NCI-H2196 (cell line): Measurements from ENCODE around the gene AMFR.

Experiments
- DNase-seq: peaks from one replicate; lab custom pipeline; 2025; ENCODE audit not compliant: unreplicated experiment; lab: John Stamatoyannopoulos, UW

The AMFR gene

DNA sequence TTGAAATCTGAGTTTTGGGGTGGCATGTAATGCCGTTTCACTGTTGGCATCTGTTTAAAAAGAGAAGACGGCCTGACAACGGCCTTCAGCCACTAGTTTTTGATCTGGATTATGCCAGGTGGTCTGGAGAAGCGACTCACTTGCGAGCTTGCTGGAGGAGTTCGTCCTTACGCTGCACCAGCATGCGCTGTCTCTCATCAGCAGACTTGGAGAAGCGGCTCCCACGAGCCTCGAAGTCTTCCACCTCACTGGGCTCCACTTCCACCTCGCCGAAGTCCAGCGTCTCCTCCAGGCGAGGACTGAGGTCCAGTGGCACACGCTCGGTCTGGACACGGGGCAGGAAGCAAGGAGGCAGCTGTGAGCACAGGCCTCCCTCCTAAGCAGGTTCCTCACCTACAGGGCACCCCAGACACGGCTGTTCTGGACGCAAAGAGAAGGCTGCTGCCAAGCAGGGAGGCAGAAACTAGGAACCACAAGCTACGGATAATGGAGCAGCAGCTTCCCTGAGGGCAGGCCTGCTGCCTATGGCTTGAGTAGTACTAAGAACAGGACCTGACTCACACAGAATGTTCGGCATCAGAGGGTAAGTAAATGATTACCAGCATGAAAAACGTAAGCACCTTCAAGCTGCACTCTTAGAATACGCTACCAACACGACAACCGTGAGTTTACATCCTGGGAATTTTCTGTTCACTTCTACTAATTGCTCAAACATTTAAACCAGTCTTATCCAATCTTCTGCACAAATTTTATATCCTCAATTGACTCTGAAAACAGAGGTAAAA lies 61.4 kb downstream of the AMFR start:
- DNase-seq: no peak

DNA sequence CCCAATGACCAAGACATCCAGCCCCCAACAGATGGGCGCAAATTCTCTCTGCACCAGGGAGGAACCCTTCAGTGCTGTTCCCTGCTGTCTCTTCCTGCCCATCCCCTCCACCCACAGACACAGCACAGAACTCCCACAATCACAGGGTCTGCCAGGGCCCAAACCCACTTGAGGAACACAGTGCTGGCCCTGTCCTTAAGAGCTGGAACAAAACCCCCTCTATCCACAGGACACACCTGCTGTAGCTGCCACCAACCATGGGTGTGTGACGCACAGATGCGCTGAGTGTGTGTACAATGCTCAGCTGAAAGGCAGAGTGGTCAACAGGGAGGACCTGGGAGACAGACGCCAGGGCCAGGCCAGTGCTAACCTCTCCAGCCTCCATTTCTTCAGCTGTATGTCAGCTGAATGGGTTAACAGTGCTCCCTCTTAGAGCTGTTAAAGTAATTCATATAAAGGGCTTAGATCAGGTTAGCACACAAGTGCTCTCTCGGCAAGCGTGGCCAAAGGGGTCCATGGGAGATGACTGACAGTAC lies 62.1 kb downstream of the AMFR start:
- DNase-seq: no peak

DNA sequence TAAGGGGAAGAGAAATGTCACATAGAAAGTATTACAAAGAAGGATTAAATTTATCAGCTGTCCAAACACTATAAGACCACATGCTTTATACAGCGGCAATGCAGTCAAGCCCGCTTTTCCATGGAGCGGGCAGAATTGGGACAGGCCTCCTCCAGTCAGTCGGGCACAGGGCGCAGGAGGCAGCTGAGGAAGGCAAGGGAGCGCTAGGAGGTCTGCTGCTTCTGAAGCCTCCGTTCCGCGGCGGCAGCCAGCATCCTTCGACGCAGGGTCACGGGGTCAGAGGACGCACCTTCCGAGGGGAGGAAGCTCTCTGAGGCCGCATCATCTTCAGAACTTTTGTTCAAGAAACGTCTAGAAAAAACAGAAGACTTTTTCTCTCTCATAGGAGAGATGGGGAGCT lies 62.6 kb downstream of the AMFR start:
- no peak for DNase-seq

DNA sequence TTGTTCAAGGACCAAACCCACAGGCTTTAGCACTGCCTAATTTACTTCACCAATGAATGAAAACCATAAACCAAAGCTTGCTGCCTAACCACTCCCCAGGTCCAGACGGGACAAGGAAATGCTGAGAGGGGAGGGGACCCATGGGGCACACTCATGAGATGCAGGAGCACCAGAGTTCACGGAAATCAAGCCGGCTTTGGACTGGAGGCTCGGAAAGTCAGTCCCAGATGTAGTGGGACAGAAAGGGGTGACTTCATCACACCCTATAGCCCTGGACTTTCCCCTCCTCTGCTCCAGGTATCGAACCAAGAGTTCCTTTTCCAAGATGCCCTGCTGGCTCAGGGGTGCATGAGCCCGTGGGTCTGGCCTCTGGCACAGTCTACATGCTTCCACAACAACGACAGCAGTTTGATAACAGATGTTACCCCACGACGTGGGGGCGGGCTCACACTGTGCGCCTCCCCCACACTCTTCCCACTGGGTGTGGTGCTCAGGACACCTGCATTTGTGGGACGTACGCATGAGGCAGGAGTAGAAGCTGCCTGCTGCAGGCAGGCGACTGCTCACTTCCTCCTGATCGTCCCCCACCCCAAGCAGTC lies 63.2 kb downstream of the AMFR start:
- DNase-seq: no peak

DNA sequence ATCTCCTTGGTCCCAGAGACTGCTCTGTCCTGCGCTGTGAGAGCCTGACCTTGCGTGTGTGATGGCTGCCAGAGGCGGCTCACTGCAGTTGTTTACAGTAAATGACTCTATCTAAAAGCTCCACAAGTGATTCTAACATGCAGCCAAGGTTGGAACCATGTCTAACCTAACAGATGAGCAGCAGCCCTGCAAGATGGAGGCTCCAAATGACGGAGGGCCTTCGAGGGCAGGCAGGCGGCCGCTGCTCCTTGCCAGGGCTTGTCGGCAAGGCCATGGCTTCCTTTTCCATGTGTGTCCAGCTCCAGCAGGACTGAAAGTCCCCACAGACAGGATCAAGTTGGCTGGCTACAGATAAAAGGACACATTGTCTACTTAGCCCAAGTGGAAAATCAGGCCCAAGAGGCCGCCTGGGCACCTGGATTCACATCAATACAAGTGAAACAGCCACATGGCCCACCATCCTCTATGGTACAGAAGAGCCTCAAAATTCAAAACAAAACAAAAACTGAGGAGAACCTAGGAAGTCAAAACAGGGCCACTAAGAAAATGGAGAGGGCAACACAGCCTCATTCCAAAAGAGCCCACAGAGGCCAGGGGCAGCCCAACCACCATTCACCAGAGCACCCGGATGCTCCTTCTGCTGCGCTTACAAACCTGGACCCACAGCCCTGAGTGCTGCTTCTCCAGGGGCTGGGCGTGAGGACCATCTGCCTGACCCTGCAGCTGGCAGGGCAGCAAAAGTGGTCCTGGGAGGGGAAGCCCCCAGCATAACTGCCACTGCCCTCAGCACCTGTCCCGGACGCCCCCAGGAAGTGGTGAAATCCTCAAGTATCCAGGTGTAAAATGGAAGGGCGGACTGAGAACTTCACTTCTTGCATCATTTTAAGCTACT lies 65.0 kb downstream of the AMFR start:
- no peak for DNase-seq

DNA sequence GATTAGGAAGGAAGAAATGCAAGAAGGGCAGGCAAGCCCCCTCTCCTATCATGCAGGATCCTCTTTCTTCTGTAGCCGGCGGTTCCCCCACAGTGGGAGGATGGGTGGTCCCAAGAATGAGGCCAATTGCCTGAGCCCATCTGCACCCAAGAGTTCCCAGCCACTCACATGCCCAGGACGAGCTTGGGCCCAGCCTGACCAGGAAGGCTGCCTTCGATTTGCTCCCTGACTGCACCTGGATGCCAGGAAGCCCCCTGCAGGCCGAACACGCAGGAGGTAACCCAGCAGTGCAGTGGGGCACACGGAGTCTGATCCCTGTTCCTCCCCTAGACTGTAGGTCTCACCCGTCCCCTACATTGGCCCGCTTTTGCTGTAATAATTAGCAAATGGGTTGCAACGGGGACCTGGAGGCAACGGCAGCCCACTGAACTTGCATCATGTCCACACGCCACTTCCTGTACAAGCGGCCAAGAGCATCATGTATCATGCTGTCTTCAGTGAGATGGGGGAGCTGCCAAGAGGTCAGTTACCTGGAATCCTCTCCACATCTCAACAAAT lies 67.5 kb downstream of the AMFR start:
- DNase-seq: no peak

DNA sequence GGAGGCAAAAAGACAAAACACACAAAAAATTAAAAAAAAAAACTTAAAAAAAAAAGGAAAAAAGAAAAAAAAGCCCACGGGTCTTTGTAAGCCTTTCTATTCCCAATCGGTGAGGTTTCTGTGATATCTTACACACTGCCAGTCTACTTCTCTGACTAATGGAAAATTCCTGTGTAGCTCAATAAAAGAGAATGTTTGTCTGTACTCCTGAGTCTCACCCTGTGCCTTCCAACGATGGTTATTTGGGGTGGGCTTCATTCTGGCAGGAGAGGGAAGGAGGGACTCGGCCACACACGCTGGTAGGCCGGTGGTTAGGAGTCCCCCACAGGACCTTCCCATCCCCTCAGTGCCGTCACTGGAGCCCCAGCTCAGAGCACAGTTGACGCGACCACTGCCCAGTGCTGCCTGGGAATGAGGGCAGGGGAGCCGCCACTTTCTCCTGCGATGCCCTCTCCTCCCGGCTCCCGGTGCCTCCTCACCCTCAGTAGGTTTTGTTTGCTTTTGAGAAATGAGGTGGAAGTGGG lies 68.0 kb downstream of the AMFR start:
- no peak for DNase-seq

DNA sequence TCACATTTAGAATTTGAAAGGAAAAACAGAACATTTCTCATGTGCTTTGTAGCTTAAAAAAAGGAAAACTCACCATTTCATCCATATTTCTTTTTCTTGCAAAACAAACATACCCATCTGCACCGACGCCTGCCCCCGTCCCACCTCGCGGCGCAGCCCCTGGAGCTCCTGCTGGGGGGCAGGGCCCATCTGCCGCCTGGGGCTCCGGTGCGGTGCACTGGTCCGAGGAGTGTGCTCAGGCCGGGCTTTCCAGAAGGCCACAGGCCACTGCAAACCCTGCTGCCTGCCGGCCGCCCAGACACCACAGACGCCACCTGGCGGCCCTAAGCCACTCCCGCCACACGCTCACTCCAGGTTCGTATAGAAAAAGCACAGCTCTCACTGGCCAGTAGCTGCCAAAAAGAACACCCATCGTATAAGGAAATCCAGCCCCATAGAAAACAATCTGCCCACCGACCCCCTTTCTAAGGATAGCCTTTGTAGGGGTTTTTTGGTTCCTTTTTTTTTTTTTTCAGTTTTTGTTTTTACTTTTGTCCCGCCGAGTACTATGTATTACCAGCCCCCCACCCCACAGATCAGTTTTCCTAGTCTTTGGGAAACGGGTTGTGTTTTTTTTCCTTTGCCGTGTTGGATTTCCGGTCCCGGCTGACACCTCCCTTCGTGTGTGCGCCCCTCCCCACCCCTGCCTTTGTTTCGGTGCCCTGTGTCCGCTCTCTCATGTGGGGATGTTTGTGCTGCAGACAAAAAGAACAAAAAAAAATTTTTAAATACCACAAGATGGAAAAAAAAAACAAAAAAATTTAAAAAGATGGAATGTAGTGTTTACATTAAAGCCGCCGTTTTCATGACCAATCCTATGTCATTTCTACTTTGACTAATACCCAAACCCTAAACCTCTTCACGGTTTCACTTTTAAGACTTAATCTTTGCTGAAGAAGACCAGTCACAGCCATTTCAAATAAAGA lies 68.8 kb downstream of the AMFR start:
- no peak for DNase-seq

DNA sequence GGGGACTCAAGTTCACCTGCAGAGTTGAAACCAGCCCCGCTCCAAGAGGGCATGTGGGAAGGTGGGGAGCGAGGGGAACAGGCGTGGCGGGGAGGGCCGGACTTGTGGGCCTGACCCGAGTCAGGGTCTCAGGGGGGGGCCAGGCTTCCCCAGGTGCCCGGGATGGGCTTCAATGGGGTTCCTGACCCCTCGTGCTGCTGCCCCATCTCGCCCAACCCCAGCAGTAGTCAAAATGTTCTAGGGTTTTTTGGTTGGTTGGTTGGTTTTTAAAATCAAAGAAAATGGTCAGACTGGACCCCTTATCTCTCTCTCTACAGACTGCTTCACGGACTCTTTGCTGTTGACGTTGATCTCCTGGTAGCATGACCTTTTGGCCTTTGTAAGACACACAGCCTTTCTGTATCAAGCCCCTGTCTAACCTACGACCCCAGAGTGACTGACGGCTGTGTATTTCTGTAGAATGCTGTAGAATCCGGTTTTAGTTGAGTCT lies 69.5 kb downstream of the AMFR start:
- DNase-seq: no peak

DNA sequence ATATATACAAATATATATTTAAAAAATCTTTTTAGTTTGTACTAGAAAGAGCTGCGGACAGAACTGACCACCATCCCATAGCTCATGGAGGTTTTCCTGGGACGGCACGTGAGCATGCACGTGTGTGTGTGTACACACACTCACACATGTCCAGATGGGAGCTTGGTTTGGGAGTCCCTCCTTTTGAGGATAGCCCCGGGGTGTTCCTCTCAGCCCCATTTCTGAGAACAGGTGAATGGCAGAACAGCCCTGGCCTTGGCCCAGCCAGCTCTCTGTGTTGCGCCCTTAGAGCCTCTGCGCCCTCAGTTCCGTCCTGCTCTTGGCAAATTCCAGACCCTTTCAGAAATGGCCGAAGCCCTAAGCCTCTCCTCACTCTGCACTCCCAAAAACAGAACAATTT lies 70.1 kb downstream of the AMFR start:
- DNase-seq: no peak

DNA sequence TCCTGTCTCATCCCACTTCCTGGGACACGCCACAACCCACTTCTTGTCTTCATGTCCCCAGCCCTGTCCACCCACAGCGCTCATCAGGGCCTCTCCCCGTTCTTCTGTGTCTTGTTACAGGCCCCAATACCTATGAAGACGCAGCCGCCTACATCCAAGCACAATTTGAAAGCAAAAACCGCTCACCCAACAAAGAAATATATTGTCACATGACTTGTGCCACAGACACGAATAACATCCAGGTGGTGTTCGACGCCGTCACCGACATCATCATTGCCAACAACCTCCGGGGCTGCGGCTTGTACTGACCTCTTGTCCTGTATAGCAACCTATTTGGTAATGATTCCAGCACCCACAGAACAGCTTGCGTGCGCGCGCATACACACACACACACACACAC lies 70.6 kb downstream of the AMFR start:
- no peak for DNase-seq

DNA sequence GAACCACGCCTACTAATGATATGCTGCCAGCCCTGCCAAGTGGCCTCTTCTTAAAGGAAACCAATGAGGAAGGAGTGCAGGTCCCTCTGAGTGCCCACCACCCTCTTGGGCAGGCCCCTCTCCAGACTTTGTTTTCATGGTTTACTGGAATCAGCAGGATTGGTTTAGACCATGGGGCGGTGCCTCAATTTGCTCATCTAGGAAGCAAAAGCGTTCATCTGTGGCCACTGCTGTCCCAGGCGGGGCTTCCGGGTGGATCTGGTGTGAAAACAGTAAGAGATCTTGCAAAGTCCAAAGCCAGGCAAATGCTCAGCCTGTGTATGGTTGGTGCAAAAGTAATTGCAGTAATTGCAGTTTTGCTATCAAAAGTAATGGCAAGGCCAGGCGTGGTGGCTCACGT lies 71.3 kb downstream of the AMFR start:
- DNase-seq: no peak

DNA sequence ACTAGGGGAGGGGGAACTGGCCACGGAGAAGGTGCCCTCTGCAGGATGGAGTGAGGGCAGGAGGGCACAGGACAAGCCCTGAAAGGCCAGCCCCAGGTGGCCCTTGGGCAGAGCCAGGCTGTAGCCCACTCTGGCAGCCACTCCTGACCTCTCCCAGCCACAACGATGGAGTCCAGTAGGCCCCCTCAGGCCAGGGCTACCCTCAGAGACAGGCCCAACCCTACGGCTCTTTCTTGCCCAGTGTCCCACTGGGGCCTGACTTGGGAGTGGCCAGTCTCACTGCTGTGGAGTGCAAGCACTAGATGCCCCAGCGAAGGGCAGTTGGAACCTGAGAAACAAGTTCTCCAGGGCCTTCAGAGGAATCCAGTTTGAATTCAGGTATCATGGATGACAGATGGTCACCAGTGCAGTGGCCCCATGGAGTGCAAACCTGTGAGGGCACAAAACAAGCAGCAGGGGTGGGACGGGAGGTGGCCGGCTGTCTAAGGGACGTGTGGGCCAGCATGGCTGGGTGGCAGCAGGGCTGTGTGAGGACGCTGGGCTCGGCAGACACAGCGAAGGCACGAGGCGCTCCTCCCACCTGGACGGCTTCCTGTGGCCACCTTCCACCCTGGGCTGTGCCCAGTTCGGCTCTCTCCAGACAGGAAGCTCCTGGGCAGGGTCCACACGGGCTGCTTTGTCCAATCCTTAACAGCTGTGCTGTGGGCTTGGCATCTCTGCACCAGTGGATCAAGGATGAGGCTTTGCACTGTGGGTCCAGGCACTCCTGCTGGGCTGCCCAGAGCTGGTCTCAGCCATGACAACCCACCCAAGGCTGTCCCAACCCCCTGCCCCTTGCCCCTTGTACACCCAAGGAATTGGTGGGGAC lies 72.1 kb downstream of the AMFR start:
- no peak for DNase-seq

DNA sequence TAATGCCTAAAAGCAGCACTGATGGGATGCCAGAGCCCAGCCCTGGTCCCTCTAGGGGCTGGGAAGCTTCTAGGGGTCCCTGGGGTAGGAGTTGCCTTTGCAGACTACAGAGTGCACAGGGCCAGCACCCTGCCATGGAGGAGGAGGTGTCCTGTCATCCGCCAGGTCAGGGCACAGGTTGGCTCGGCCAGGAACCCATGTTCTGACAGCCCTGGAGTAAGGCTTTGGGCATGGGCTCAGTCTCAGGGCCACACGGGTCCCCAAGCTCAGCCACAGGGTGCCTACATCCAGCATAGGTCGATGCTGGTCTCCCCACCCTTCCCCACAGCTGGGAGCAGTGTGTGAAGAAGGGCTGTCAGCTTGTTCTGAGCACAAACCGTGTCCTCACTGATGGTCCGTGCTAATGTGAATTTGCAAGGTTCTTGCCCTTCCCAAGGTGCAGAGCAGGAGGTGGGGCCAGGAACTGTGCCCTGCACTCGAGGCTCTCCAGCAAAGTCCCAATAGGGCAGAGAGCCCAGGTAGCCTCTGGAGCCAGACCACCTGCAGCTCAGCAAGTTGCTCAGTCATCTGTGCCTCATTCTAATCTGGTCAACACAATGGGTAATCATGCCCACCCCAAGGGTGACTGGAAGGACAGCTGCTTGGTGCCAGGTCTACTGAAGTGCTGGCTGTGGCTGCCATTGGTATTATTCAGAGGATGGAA lies 72.8 kb downstream of the AMFR start:
- no peak for DNase-seq

DNA sequence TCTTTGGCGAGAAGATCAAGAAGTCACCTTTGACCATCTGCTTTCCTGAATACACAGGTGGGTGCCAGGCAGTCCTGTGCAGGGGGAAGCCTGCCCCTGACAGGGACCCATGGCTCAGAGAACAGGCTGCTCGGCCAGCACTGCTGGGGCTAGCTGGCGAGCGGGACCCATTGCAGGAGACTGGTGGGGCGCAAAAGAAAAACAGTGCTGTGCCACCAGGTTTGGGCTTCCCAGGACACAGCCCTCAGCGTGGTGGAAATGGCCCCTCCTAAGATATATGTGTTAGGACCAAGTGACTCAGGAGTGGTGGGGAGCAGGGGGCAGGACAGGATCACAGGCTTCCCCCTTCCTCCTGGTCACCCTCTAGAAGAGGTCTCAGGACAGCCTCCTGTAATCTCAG lies 73.9 kb downstream of the AMFR start:
- no peak for DNase-seq

DNA sequence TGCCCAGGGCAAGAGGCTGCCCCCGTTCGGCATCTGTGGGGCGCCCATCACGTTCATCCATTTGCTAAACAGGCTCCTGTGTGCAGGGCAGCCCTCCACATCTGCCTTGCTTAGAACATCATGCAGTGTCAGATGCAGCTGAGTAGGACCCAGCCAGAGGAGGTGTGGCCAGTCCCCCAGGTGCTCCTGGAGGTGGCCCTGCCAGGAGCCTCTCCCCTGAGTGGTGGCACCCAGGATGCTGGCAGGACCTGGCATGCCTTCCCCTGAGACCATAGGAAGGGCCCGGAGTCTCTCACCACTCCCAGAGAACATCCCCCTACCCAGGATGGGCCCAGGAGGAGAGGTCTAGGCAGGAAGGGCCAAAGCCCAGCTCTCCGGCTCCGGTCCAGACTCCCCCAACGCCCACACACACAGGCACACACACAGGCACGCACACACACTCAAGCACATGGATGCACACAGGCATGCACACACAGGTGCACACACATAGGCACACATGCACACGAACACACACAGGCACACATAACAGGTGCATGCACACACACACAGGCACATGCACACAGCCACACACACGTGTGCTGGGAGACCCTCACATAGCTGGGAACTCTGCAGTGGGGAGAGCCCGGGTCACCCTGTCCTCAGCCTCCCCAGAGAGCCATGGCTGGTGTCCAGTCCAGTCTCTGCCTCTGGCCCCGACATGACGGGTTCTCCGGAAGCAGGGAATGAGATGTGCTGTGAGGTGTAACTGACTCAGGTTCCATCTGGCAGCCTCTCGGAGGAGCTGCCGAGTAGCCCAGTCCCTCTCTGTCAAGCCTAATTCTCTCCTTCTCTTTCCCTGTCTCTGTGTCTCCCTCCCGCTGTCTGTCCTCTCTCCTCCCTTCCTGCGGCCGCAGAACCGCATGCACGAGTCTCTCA lies 74.6 kb downstream of the AMFR start:
- no peak for DNase-seq

DNA sequence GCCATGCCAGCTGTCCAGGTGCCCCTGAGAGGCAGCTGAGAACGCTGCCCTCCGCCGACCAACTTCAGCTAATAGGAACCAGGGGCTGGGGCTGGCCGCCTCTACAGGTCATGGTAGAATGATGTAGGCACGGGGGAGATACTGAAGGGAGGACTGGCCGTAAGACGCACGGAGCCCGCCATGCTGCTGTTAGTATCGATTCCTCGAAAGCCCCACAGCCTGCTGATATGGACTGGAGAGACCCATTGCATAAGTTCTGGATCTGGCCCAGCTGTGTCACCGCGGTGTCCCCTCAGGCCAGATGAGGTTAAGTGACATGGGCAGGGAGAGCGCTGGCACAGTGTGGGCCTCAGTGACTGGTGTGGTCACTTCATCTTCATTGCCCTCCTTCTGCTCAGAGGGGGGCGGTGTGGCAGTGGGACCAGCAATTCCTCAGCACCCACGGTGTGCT lies 75.6 kb downstream of the AMFR start:
- DNase-seq: no peak
